Nephron progenitor cell (in vitro differentiated cells): ENCODE measurements around the gene NPM3.
"Not testable (repeated sequence)": the region's sequence is repeated elsewhere in the genome, so short reads cannot be mapped to it uniquely, and the experiment has no call there.

ENCODE experiments used
- DNase-seq: peaks from one replicate; pipeline ENCODE4 v3.0.0; 2021
- H3K27ac Mint-ChIP-seq: 2 replicates; pipeline ENCODE4 v1.8.0; 2021; ENCODE audit warnings: mild to moderate bottlenecking, moderate library complexity, mixed read lengths
- H3K27me3 Mint-ChIP-seq: 2 replicates; pipeline ENCODE4 v1.8.0; 2021; ENCODE audit warnings: mild to moderate bottlenecking, low read depth, mixed read lengths; ENCODE audit not compliant: poor library complexity
- H3K36me3 Mint-ChIP-seq: 2 replicates; pipeline ENCODE4 v1.8.0; 2021; ENCODE audit warnings: low read depth, mixed read lengths
- H3K4me1 Mint-ChIP-seq: 2 replicates; pipeline ENCODE4 v1.8.0; 2021; ENCODE audit warnings: mixed read lengths
- H3K4me3 Mint-ChIP-seq: 2 replicates; pipeline ENCODE4 v1.8.0; 2021; ENCODE audit warnings: mild to moderate bottlenecking, moderate library complexity, mixed read lengths
- H3K9me3 Mint-ChIP-seq: 2 replicates; pipeline ENCODE4 v1.8.0; 2021; ENCODE audit warnings: mild to moderate bottlenecking, moderate library complexity, mixed read lengths
- CTCF ChIP-seq: fragments of 200-600 bp; sonication (generic); IDR thresholded peaks from 2 replicates; pipeline ENCODE4 v1.5.0; 2021; ENCODE audit warnings: antibody characterized with exemption

NPM3 gene

GRCh38 chr10:101812606-101813005 lies 29.4 kb upstream of the NPM3 start:
- DNase-seq, result no peak
- Mint-ChIP-seq H3K9me3 (no peaks in the 10 kb centered on the region), H3K4me1 (peaks cover 38% of the 10 kb centered on the region), H3K27me3 (no peaks in the 10 kb centered on the region), H3K36me3 (peaks cover 48% of the 10 kb centered on the region), H3K27ac (no peak overlapping the region), H3K4me3 (no peak overlapping the region)
- no peak for TF ChIP-seq CTCF

GRCh38 chr10:101807158-101807557 lies 23.9 kb upstream of the NPM3 start:
- H3K36me3 Mint-ChIP-seq, result peaks cover 68% of the 10 kb centered on the region
- H3K4me3 Mint-ChIP-seq, result no peak overlapping the region

GRCh38 chr10:101803511-101803910 lies 20.3 kb upstream of the NPM3 start:
- DNase-seq, result no peak
- H3K27me3 Mint-ChIP-seq, result no peaks in the 10 kb centered on the region
- no peak overlapping the region for H3K27ac Mint-ChIP-seq
- peaks cover 85% of the 10 kb centered on the region for H3K36me3 Mint-ChIP-seq
- H3K4me3 Mint-ChIP-seq, result no peak overlapping the region
- no peak for TF ChIP-seq CTCF
- no peaks in the 10 kb centered on the region for H3K4me1 Mint-ChIP-seq
- H3K9me3 Mint-ChIP-seq, result no peaks in the 10 kb centered on the region

More at GRCh38 chr10:101807158-101807557, 23.9 kb upstream of the NPM3 start:
- Mint-ChIP-seq H3K27ac (peak overlapping the region; percentile 36), H3K27me3 (no peaks in the 10 kb centered on the region), H3K9me3 (no peaks in the 10 kb centered on the region), H3K4me1 (no peaks in the 10 kb centered on the region)
- no peak for TF ChIP-seq CTCF
- DNase-seq, result no peak

GRCh38 chr10:101797403-101798059 lies 14.3 kb upstream of the NPM3 start:
- H3K36me3 Mint-ChIP-seq, result peaks cover 92% of the 10 kb centered on the region
- H3K9me3 Mint-ChIP-seq, result no peaks in the 10 kb centered on the region
- H3K4me3 Mint-ChIP-seq, result no peak overlapping the region
- no peak for TF ChIP-seq CTCF
- no peaks in the 10 kb centered on the region for H3K4me1 Mint-ChIP-seq
- no peak for DNase-seq
- H3K27me3 Mint-ChIP-seq, result no peaks in the 10 kb centered on the region
- H3K27ac Mint-ChIP-seq, result no peak overlapping the region

- no peak overlapping the region for H3K4me3 Mint-ChIP-seq
- no peak for DNase-seq
- no peaks in the 10 kb centered on the region for H3K9me3 Mint-ChIP-seq
- no peaks in the 10 kb centered on the region for H3K4me1 Mint-ChIP-seq
- no peaks in the 10 kb centered on the region for H3K27me3 Mint-ChIP-seq
- peaks cover 76% of the 10 kb centered on the region for H3K36me3 Mint-ChIP-seq
- no peak for TF ChIP-seq CTCF
- H3K27ac Mint-ChIP-seq, result no peak overlapping the region
Measured at GRCh38 chr10:101793526-101793925, 10.3 kb upstream of the NPM3 start.

GRCh38 chr10:101789686-101790085 lies 6.4 kb upstream of the NPM3 start:
- no peaks in the 10 kb centered on the region for H3K4me1 Mint-ChIP-seq
- no peaks in the 10 kb centered on the region for H3K27me3 Mint-ChIP-seq
- H3K27ac Mint-ChIP-seq, result no peak overlapping the region
- no peak for TF ChIP-seq CTCF
- H3K4me3 Mint-ChIP-seq, result no peak overlapping the region
- no peak for DNase-seq
- peaks cover 67% of the 10 kb centered on the region for H3K36me3 Mint-ChIP-seq
- H3K9me3 Mint-ChIP-seq, result no peaks in the 10 kb centered on the region

- H3K36me3 Mint-ChIP-seq, result peaks cover 62% of the 10 kb centered on the region
- not testable (repeated sequence) for H3K4me1 Mint-ChIP-seq, DNase-seq, H3K4me3 Mint-ChIP-seq, H3K9me3 Mint-ChIP-seq, H3K27me3 Mint-ChIP-seq, H3K27ac Mint-ChIP-seq
Measured at GRCh38 chr10:101789231-101789630, 6.0 kb upstream of the NPM3 start.
